Left kidney (tissue), 2 donors: Measurements from ENCODE around the gene HIKESHI. TPM values are rescaled to one million over a fixed set of nuclear protein-coding genes. Genes with fewer than 3 reads are reported as not detected.
"Not testable (repeated sequence)": the region's sequence is repeated elsewhere in the genome, so short reads cannot be mapped to it uniquely, and the experiment has no call there.

ENCODE experiments used
- DNase-seq: peaks from one replicate; pipeline ENCODE4 v3.0.0-alpha.2; 2013
- polyA plus RNA-seq: library from polyadenylated mRNA; unstranded; fragments of 120-200 nt; gene quantifications from one replicate; pipeline ENCODE4 v1.2.1, GENCODE V29; 2013; ENCODE audit not compliant: insufficient read length

The HIKESHI gene
- polyA plus RNA-seq, 1 donor = 54.9 TPM

DNA sequence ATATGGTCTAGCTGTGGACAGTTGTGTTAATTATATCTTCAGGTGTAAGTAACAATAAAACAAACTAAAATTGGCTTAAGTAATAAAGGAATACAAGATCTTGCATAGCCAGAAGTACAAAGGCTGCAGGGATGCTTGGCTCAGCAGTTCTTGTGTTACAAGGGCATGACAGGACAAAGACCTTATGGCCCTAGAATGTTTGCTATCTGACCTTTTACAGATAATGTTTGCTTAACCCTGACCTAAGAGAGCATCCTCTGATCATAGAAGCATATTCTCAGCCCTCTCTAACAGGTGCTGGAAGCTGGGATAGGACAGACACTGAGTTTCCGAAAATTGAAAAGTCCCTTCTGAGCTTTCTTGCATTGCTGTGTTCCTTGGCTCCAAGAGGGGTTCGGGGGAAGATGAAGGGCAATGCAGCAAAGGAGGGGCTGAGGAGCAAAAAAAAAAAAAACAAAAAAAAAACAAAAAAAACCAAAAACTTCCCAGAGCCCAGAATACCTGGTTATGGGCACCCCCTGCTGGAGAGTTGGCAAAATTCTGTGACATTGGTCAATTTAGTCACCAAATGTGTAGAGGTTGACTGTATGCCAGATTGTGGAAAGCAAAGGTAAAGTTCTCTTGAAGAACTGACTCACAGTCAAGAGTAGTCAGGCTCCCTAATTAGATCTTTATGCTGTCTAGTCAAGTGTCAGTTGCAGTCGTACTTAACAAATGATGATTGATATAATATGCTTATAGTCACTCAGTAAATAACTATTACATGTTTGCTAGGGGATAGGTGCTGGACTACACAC lies 10.4 kb upstream of the HIKESHI start:
- DNase-seq = peak; percentile 53

DNA sequence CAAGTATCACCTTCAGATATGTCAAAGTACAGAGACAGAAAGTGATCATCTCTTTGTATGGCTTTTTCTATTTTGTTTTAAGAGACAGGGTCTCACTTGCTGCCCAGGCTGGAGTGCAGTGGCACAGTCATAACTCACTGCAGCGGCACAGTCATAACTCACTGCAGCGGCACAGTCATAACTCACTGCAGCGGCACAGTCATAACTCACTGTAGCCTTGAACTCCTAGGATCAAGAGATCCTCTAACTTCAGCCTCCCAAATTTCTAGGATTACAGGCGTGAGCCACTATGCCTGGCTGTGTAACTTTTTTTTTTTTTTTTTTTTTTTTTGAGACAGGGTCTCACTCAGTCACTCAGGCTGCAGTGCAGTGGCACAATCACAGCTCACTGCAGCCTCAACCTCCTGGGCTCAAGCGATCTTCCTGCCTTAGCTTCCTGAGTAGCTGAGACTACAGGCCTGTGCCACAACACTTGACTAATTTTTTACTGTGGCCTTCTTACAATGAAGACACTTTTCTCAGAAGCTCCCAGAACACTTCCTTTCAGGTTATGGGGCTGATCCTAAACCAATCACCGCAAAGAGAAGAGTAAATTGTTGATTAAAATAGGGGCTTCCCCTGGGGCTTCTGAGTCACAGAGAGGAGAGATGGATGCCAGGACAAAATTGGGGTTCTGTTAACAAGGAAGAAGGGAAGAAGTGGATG lies 9.0 kb upstream of the HIKESHI start:
- no peak for DNase-seq

DNA sequence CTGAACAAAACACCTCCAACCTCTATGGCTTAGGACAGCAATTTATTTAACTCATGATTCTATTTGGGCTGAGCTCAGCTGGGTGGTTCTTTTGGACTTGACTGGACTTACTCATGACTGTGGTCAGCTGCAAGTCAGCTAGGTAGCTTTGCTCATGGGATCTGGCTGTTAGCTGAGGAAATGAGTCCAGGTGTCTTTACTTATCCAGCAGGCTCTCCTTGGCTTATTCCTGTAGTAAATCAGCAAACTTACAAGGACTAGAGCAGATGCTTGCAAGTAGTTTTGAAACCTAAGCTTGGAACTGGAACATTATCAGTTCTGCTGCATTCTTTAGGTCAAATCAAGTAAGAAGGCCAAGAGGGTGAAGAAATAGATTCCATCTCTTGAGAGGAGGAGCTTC lies 8.0 kb upstream of the HIKESHI start:
- DNase-seq = no peak

- DNase-seq = no peak
Observed at GRCh38 chr11:86301742-86302091, 323 bp upstream of the HIKESHI start.

DNA sequence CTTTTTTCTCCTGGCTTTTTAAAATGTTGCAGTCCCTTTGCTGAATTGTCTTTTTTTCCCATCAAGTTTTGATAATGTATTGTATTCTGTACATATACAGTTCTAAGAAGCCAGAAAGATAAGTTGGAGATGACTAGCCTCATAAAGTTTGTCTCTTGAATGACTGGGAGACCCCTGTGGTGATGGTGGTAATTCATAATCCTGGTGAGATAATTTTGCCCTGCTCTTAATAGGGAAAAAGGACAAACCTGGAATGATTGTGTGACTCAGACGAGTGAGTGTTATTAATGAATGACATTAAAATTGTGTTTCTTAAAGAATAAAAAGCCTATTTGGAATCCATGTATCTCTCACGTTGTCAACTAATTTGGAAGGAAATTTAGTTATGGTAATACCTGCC lies 1.2 kb downstream of the HIKESHI start:
- no peak for DNase-seq

- not testable (repeated sequence) for DNase-seq
Observed at GRCh38 chr11:86308710-86309109, 6.7 kb downstream of the HIKESHI start.

DNA sequence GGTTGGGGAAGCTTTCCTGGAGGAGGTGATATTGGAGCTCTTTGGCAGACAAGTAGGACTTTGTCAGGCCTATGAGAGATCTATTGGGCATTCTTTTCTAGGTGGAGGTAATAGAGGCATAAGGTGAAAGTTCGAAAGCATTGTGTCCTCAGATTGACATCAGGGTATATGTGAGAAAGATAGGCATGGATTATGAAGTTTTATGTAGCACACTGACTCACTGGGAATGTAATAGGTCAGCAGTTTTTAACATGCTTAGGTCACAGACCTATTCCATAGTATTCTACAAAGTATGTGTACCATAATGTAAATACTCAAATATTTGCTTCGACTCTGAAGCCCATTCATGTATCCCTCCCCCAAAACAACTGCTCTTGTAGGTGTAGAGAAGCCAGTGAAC lies 11.8 kb downstream of the HIKESHI start:
- DNase-seq = no peak

GRCh38 chr11:86314636-86315035 lies 12.6 kb downstream of the HIKESHI start:
- no peak for DNase-seq

DNA sequence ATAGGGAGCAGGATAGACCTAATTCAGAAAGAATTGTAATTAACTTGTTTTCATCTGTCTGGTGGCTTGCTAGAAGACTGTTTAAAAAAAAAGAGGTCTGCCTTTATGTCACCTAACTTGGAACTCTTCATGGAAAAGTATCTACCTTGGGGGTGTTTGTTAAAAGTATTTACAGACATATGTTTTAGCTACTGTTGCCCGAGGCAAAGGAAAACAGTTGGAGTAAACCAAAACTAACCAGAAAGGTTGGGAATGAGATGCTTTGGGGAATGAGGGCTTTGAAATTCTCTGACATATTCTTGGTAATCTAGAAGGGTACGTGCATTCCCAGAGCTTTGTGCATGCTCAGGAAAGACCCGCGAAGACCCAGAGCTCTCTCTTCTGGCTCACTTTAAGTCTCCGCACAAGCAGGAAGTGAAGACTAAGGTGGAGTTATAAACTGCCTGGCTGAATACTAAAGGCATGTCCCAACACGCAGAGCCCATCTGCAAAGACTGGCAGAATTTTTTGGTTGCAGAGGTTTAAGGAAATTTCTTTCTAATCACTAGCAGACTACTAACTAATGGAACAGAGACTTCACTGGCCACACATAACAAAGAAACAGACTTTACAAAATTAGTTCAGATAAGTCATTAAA lies 33.2 kb downstream of the HIKESHI start:
- no peak for DNase-seq

GRCh38 chr11:86337227-86337626 lies 35.2 kb downstream of the HIKESHI start:
- DNase-seq = no peak

GRCh38 chr11:86341382-86341781 lies 39.3 kb downstream of the HIKESHI start:
- no peak for DNase-seq

GRCh38 chr11:86346513-86346912 lies 44.5 kb downstream of the HIKESHI start:
- no peak for DNase-seq

- no peak for DNase-seq
Observed at GRCh38 chr11:86355256-86355655, 53.2 kb downstream of the HIKESHI start.

- DNase-seq = not testable (repeated sequence)
Observed at GRCh38 chr11:86357412-86357811, 55.4 kb downstream of the HIKESHI start.

DNA sequence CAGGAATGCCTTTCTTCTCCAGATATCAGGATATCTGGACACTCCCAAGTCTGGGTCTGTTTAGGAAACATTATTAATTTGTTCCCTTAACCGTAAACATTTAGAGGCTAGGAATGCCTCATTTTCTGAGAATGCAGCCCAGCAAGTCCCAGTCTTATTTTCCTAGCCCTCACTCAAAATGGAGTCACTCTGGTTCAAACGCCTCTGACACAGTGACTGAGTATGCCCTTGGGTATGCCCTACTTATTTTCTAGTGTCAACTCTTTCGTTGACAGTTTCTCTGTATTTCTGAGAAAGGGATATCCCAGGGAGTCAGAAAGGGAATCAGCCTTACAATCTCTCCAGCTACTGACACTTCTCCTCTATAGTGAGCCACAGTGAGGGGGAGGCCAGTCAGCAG lies 56.7 kb downstream of the HIKESHI start:
- no peak for DNase-seq

DNA sequence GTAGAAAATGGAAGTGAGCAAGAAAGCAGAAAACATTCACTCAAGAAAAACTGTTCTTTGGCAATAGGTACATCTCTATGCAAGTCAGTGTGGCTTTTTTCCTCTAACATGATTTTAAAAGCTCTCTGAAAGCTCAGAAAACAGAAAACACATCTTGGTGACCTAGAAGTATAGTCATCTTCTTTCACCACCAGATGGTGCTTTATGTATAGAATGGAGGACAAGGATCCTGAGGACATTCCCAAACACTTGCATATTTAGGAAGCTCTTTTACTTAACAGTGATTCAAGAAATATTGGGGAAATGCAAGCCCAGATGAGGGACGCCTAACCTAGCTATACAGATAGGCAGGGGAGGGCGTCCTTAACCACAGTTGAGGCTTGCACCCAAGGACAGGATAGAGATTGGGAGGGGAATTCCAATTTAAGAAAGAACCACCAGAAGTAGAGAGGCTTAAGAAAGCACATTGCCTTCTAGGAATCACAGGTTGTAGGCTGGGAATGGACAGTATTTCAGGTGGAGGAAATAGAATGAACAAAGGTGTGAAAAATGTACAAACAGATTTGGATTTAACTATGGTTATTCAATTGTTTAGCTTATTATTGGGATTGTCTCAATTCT lies 58.8 kb downstream of the HIKESHI start:
- no peak for DNase-seq

- no peak for DNase-seq
Observed at GRCh38 chr11:86363424-86363823, 61.4 kb downstream of the HIKESHI start.

GRCh38 chr11:86365546-86365945 lies 63.5 kb downstream of the HIKESHI start:
- DNase-seq = no peak

GRCh38 chr11:86369668-86370067 lies 67.6 kb downstream of the HIKESHI start:
- DNase-seq = no peak

GRCh38 chr11:86370171-86370570 lies 68.1 kb downstream of the HIKESHI start:
- DNase-seq = no peak

- no peak for DNase-seq
Observed at GRCh38 chr11:86370922-86371594, 69.0 kb downstream of the HIKESHI start.

DNA sequence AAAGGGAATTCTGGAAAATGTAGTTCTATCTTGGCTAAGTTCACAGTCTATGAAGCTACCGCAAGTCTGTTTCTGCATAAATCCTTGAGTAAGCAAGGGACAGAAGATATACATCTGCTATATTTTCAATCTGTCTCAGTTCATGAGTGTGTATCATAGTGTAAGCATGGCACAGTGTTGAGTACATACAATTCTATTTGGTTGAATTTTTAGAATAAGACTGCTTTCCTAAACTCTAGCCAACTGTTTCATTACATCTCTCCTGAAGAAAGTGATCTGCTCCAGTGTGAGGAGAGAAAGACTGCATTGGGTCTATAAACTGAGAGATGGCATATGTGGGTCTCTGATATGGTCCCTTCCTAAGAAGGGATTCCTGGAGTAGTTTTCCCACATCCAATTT lies 70.0 kb downstream of the HIKESHI start:
- no peak for DNase-seq
